ENCODE measurements around the gene LONP1.

Gene LONP1

DNA sequence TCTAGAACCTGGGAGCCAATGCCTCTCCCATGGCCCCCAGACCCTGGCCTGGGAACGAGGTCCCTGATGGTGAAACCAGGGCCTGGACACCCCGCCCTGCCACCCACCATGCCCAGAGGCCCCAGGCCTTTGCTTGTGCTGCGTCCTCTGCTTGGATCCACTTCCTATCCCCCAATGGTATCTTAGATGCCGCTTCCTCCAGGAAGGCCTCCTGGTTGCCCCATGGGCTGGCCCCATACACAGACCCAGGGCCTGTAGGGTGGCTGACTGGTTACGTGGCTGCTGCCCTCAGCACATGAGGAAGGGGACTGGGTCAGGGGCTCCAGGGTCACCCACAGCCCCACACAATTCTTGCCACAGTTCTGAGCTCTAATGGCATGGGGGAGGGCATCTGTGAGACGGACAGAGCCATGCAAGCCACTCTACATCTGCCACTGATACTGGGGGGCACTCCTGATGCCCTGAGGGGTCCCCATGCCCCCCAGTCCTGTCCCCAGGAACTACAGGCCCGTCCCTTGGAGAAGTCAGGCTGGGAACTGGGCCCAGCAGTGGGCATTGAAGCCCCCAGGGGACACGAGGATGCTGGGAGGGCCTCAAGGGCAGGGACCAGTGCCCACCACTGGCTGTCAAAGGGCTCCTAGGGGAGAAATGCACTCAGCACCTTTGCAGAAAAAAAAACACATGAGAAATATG is 24.8 kb downstream of the LONP1 start:
- no peak for DNase-seq (ENCODE audit: low read depth)

DNA sequence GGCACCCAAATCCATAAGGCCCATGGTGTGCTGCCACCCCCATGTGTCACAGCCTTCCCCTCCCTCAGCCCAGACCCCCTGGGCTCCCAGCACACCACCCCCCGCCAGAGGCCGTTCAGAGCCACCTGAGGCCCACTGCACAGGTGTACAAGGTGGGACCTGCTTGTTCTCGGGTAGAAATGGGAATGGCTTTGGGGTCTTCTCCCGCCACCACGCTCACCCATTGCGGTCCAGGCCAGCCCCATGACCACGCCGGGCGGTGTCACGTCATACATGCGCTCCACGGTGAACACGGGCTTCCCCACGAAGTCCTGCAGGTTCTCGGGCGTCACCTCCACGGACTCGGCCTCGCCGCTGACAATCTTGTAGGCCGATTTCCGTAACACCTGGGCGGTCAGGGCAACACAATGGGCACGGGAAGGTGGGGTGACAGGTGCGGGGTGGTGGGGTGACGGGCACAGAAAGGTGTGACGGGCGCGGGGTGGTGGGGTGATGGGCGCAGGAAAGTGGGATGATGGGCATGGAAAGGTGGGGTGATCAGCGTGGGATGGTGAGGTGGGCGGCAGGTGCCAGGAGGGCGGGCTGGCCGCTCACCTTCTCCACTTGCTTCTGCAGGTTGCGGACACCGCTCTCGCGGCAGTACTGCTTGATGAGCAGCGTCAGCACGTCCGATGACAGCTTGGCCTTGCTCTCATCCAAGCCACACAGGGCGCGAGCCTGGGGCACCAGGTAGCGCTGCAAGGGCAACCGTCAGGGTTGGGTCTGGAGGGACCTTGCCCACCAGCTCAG is 25.6 kb downstream of the LONP1 start:
- H3K4me3 ChIP-seq (ENCODE audit: low read length), result no peak overlapping the region
- no peak for TF ChIP-seq CTCF (conservative IDR thresholded peaks at IDR 0.05; ENCODE audit: low read depth, low read length)
- no peak for DNase-seq (ENCODE audit: low read depth)

More for the DNA sequence above, 24.8 kb downstream of the LONP1 start:
- no peak for TF ChIP-seq CTCF (conservative IDR thresholded peaks at IDR 0.05; ENCODE audit: low read depth, low read length)
- no peak overlapping the region for H3K4me3 ChIP-seq (ENCODE audit: low read length)

GRCh38 chr19:5693195-5694166 is 26.5 kb downstream of the LONP1 start:
- H3K4me3 ChIP-seq (ENCODE audit: low read length), result no peak overlapping the region

DNA sequence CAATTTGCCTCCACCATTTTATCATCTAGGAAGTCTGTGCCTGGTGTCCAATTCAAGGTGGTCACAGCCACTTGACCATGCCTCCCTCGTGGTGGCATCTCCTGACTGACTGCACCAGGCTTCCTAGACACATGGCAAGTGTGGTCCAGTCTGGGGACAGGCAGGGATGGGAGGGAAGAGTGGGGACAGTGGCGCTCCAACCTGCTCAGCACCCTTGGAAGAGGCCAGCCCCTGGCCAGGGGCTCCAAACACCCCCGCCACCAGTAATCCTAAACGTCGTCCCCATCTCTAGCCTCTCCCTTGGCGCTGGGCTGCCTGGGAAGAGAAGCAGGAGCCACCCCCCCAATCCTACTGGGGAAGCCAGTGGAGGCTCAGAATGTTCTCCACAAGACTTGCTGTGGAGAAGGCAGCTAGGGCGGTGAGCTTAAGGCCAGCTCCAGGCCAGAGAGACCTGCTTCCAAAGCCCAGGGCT is 27.2 kb downstream of the LONP1 start:
- TF ChIP-seq CTCF (conservative IDR thresholded peaks at IDR 0.05; ENCODE audit: low read depth, low read length), result no peak
- no peak for DNase-seq (ENCODE audit: low read depth)
- no peak overlapping the region for H3K4me3 ChIP-seq (ENCODE audit: low read length)

More at GRCh38 chr19:5693195-5694166, 26.5 kb downstream of the LONP1 start:
- no peak for DNase-seq (ENCODE audit: low read depth)
- no peak for TF ChIP-seq CTCF (conservative IDR thresholded peaks at IDR 0.05; ENCODE audit: low read depth, low read length)

GRCh38 chr19:5691822-5692722 is 27.9 kb downstream of the LONP1 start:
- TF ChIP-seq CTCF (conservative IDR thresholded peaks at IDR 0.05; ENCODE audit: low read depth, low read length), result no peak
- DNase-seq (ENCODE audit: low read depth), result no peak
- peak overlapping the region; percentile 96 for H3K4me3 ChIP-seq (ENCODE audit: low read length)
